Stimulated activated CD4-positive, alpha-beta T cell treated with anti-CD3 and anti-CD28 coated beads, Interleukin-12 subunit alpha, Interleukin-12 subunit beta, amount 100 ng/mL, for 4 hours (primary cell): ENCODE data around the gene NUP35.
"Not testable (repeated sequence)": the region's sequence is repeated elsewhere in the genome, so short reads cannot be mapped to it uniquely, and the experiment has no call there.

ENCODE experiments used
- DNase-seq: peaks from one replicate; pipeline ENCODE4 v3.0.0-alpha.2; 2020

Gene NUP35

GRCh38 chr2:183149489-183149888 is 25.2 kb downstream of the NUP35 start:
- no peak for DNase-seq

- not testable (repeated sequence) for DNase-seq
Measured at GRCh38 chr2:183152280-183152679, 28.0 kb downstream of the NUP35 start.

GRCh38 chr2:183153967-183154366 is 29.7 kb downstream of the NUP35 start:
- DNase-seq, result no peak

GRCh38 chr2:183154772-183155171 is 30.5 kb downstream of the NUP35 start:
- DNase-seq, result not testable (repeated sequence)

GRCh38 chr2:183157131-183157530 is 32.9 kb downstream of the NUP35 start:
- no peak for DNase-seq

GRCh38 chr2:183162362-183162761 is 38.1 kb downstream of the NUP35 start:
- DNase-seq, result no peak

GRCh38 chr2:183163821-183164649 is 39.8 kb downstream of the NUP35 start:
- DNase-seq, result no peak

- no peak for DNase-seq
Measured at GRCh38 chr2:183164650-183165015, 40.4 kb downstream of the NUP35 start.

GRCh38 chr2:183166210-183166609 is 42.0 kb downstream of the NUP35 start:
- DNase-seq, result no peak

GRCh38 chr2:183166976-183167375 is 42.7 kb downstream of the NUP35 start:
- DNase-seq, result not testable (repeated sequence)

GRCh38 chr2:183172220-183172887 is 48.1 kb downstream of the NUP35 start:
- DNase-seq, result no peak

GRCh38 chr2:183179156-183179555 is 54.9 kb downstream of the NUP35 start:
- DNase-seq, result no peak

- no peak for DNase-seq
Measured at GRCh38 chr2:183185534-183185933, 61.3 kb downstream of the NUP35 start.

GRCh38 chr2:183186296-183186695 is 62.1 kb downstream of the NUP35 start:
- DNase-seq, result no peak

GRCh38 chr2:183186766-183187165 is 62.5 kb downstream of the NUP35 start:
- no peak for DNase-seq

GRCh38 chr2:183192343-183192742 is 68.1 kb downstream of the NUP35 start:
- no peak for DNase-seq

- no peak for DNase-seq
Measured at GRCh38 chr2:183193904-183194303, 69.7 kb downstream of the NUP35 start.

- no peak for DNase-seq
Measured at GRCh38 chr2:183195397-183195796, 71.2 kb downstream of the NUP35 start.

- no peak for DNase-seq
Measured at GRCh38 chr2:183195998-183196409, 71.8 kb downstream of the NUP35 start.

GRCh38 chr2:183204397-183204796 is 80.2 kb downstream of the NUP35 start:
- no peak for DNase-seq

GRCh38 chr2:183207110-183207509 is 82.9 kb downstream of the NUP35 start:
- DNase-seq, result no peak

GRCh38 chr2:183209395-183210028 is 85.3 kb downstream of the NUP35 start:
- DNase-seq, result no peak
